GM10248 (cell line): ENCODE data around the gene DCDC2C.

ENCODE experiments used
- CTCF ChIA-PET: fragments of 300-600 bp; sonication (Branson Sonifier 250); formaldehyde crosslinking; extraction: SDS; loops from one replicate; lab custom pipeline; 2021; ENCODE audit warnings: antibody characterized with exemption; lab: Yijun Ruan, JAX
- POLR2A ChIA-PET: fragments of 350-650 bp; sonication (Branson Sonifier 250); formaldehyde crosslinking; extraction: SDS; loops from one replicate; lab custom pipeline; 2020; ENCODE audit warnings: antibody characterized with exemption; lab: Yijun Ruan, JAX
- DNase-seq: peaks from one replicate; pipeline ENCODE4 v3.0.0; 2012; ENCODE audit errors: extremely low spot score
- CTCF ChIP-seq: IDR thresholded peaks from 2 replicates; pipeline ENCODE4 v1.5.1; 2012; ENCODE audit warnings: mild to moderate bottlenecking, low read depth; ENCODE audit errors: extremely low read depth, missing control alignments, control extremely low read depth

Gene DCDC2C

GRCh38 chr2:3751806-3752205 is 48.4 kb downstream of the DCDC2C start:
- CTCF ChIA-PET = interaction anchor here (1.6 kb wide), 1 partner anchor 9 kb away, joined by 5 read pairs; no protein-coding TSS in a partner anchor
- TF ChIP-seq CTCF = no peak
- no peak for DNase-seq
- POLR2A ChIA-PET = no interaction called here

GRCh38 chr2:3752376-3752775 is 49.0 kb downstream of the DCDC2C start:
- POLR2A ChIA-PET = no interaction called here
- no peak for TF ChIP-seq CTCF
- DNase-seq = no peak
- CTCF ChIA-PET = interaction anchor here (1.6 kb wide), 1 partner anchor 9 kb away, joined by 5 read pairs; no protein-coding TSS in a partner anchor

- POLR2A ChIA-PET = no interaction called here
- TF ChIP-seq CTCF = no peak
- CTCF ChIA-PET = no interaction called here
- DNase-seq = no peak
Measured at GRCh38 chr2:3753561-3753960, 50.2 kb downstream of the DCDC2C start.

- ChIA-PET POLR2A (no interaction called here), CTCF (interaction anchor here (0.8 to 0.9 kb wide), 2 partner anchors 9 to 14 kb away, joined by 3 read pairs; no protein-coding TSS in a partner anchor)
- TF ChIP-seq CTCF = no peak
- DNase-seq = no peak
Measured at GRCh38 chr2:3754280-3754679, 50.9 kb downstream of the DCDC2C start.

GRCh38 chr2:3754795-3755194 is 51.4 kb downstream of the DCDC2C start:
- no peak for TF ChIP-seq CTCF
- DNase-seq = no peak
- ChIA-PET CTCF (interaction anchor here (0.8 to 0.9 kb wide), 2 partner anchors 9 to 15 kb away, joined by 3 read pairs; no protein-coding TSS in a partner anchor), POLR2A (no interaction called here)

- CTCF ChIA-PET = interaction anchor here (0.9 kb wide), 1 partner anchor 10 kb away, joined by 3 read pairs; no protein-coding TSS in a partner anchor
- no peak for TF ChIP-seq CTCF
- no peak for DNase-seq
- POLR2A ChIA-PET = no interaction called here
Measured at GRCh38 chr2:3755277-3755676, 51.9 kb downstream of the DCDC2C start.
